Lung (tissue), 12 donors: ENCODE data around the gene GUCD1. TPM values are rescaled to one million over a fixed set of nuclear protein-coding genes. Genes with fewer than 3 reads are reported as not detected.

Source experiments
- ATAC-seq: fragments of 200-7000 bp; cut with Tn5 transposase; one replicate; pipeline ENCODE4 v1.9.1; 2020; ENCODE audit warnings: moderate number of reproducible peaks; ENCODE audit not compliant: insufficient read depth, low FRiP score
- DNase-seq, 3 donors: peaks; one replicate each; pipeline ENCODE4 v3.0.0-alpha.2; 2013 to 2017
- H3K27ac ChIP-seq, 2 donors: one replicate each; pipeline ENCODE4 v1.5.1; 2013; ENCODE audit warnings: mild to moderate bottlenecking in 2 of 2, moderate library complexity in 2 of 2, control low read depth in 1 of 2, inconsistent platforms in 1 of 2, low read depth in 1 of 2, low read length in 1 of 2
- H3K27me3 ChIP-seq, 3 donors: one replicate each; pipeline ENCODE4 v1.5.1; 2013; ENCODE audit warnings: low read length in 2 of 3; ENCODE audit not compliant: control insufficient read depth in 3 of 3, insufficient read depth in 3 of 3
- H3K36me3 ChIP-seq, 4 donors: one replicate each; pipeline ENCODE4 v1.5.1; 2013; ENCODE audit warnings: low read length in 4 of 4, mild to moderate bottlenecking in 1 of 4, moderate library complexity in 1 of 4; ENCODE audit not compliant: control insufficient read depth in 4 of 4, insufficient read depth in 4 of 4
- H3K4me1 ChIP-seq, 5 donors: one replicate each; pipeline ENCODE4 v1.5.1; 2013; ENCODE audit warnings: low read length in 5 of 5, mild to moderate bottlenecking in 2 of 5, moderate library complexity in 1 of 5; ENCODE audit not compliant: control insufficient read depth in 5 of 5, insufficient read depth in 5 of 5
- H3K4me3 ChIP-seq: one replicate; pipeline ENCODE4 v1.5.1; 2013; ENCODE audit warnings: mild to moderate bottlenecking, control low read depth, moderate library complexity
- H3K9ac ChIP-seq, 2 donors: one replicate each; pipeline ENCODE4 v1.5.1; 2013; ENCODE audit warnings: low read length in 2 of 2, control low read depth in 1 of 2; ENCODE audit not compliant: insufficient read depth in 1 of 2
- H3K9me3 ChIP-seq, 4 donors: one replicate each; pipeline ENCODE4 v1.5.1; 2013; ENCODE audit warnings: low read length in 3 of 4, mild to moderate bottlenecking in 1 of 4, moderate library complexity in 1 of 4; ENCODE audit not compliant: control insufficient read depth in 4 of 4, insufficient read depth in 3 of 4
- CTCF ChIP-seq: IDR thresholded peaks from 2 replicates; pipeline ENCODE4 v1.5.1; 2012; ENCODE audit warnings: mild to moderate bottlenecking; ENCODE audit errors: control extremely low read depth, extremely low read depth
- WGBS, 2 donors: extraction: QIAGEN DNeasy Blood & Tissue Kit; methylation state at CpG; one replicate each; pipeline ENCODE4 v1.1.7; 2013; 5-methylcytosine and 5-hydroxymethylcytosine counted together
- polyA plus RNA-seq, 2 donors: library from polyadenylated mRNA; stranded (reverse); fragments of 200-250 nt; gene quantifications; one replicate each; pipeline ENCODE4 v1.2.1, GENCODE V29; 2013
- total RNA-seq, 2 donors: library from RNA; depleted of rRNA in 1 of 2; stranded (reverse); fragments of >200 nt in 1 of 2; gene quantifications; one replicate each; pipeline ENCODE4 v1.2.1, GENCODE V29; 2014 to 2021
- donor health status: control.
- donor health status: control.
- donor health status: Bipolar disorder and iron deficiency.
- donor health status: healthy.
- donor health status: DM: yes; HTN: yes; CAD: no.

Gene GUCD1
- total and polyA plus RNA-seq, 4 donors: 87.8 to 130 (median 107) TPM

DNA sequence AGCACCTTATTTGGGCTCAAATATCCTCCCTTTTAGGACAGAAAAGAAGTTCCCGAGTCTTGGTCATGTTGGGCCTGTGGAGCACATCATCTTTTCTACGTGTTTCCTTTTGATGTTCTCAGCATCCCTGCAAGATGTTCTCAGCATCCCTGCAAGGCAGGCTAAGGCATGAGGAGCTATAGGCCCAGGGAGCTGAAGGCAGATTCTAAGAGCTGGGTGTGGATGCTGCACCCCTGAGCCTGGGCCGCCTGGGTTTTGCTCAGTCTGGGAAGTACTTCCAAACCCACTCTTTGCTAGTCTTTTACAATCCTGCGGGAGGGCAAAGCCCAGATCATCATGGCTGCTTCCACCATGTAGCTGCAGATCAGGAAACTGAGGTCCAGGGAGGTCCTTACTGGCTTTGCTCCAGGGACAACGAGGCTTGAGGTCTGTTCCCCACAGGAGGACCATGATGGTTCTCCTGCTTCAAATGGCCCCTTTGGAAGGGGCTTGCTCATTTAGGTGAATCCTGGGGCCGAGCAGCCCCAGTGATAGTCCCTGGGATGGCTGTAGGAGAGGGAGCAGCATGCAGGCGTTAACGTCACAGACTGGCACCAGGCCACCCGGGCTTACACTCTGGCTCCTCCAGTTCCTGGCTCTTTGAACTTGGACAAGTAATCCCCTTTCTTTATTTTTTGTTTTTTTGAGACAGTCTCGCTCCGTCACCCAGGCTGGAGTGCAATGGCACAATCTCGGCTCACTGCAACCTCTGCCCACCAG is 27.3 kb upstream of the GUCD1 start:
- no peak overlapping the region for H3K9ac ChIP-seq

DNA sequence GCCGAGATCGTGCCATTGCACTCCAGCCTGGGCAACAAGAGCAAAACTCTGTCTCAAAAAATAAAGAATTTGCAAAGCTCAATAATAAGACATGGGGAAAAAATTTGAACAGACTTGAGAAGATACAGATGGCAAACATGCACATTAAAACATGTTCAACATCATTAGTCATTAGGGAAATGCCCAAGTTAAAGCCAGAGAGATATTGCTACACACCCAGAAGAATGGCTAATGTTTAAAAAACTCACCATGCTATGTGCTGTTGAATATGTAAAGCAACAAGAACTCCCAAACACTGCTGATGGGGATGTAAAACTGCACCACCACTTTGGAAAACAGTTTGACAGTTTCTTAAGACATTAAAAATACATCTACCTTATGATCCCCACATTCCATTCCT is 25.3 kb upstream of the GUCD1 start:
- no peak overlapping the region for H3K9ac ChIP-seq
- H3K4me3 ChIP-seq: no peak overlapping the region
- peaks cover 0 to 16% (median 6%) of the 10 kb centered on the region in 5 donors for H3K4me1 ChIP-seq
- no peaks in the 10 kb centered on the region for H3K9me3 ChIP-seq
- H3K27ac ChIP-seq: no peak overlapping the region
- no peaks in the 10 kb centered on the region for H3K27me3 ChIP-seq
- DNase-seq (no peak), ATAC-seq (no peak)
- TF ChIP-seq CTCF: no peak
- H3K36me3 ChIP-seq: peaks cover 0 to 7% (median 3%) of the 10 kb centered on the region in 4 donors
- 95 to 97% methylated on average over 2 of the region's 2 CpGs for WGBS, 2 donors

More for the DNA sequence above, 27.3 kb upstream of the GUCD1 start:
- Histone ChIP-seq H3K4me3 (no peak overlapping the region), H3K27ac (no peak overlapping the region), H3K36me3 (peaks cover 0 to 9% (median 6%) of the 10 kb centered on the region in 4 donors), H3K9me3 (no peaks in the 10 kb centered on the region), H3K4me1 (peaks cover 0 to 16% (median 6%) of the 10 kb centered on the region in 5 donors), H3K27me3 (no peaks in the 10 kb centered on the region)
- TF ChIP-seq CTCF: no peak
- DNase-seq (no peak), ATAC-seq (no peak)
- WGBS, 2 donors: 91 to 95% methylated on average over 12 of the region's 12 CpGs

DNA sequence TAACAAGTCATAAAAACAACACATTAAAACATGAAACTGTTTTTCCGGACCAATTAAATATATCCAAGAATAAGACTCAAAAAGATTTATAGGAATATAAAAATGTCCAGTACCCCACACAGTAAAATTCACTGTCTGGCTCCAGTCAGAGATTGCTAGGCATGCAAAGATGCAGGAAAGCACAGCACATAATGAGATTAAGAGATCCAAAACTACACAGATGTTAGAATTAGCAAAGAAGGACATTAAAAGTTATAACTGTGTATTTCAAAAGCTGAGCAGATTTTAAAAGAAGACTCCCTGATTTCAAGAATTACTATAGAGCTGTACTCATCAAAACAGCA is 24.3 kb upstream of the GUCD1 start:
- H3K9ac ChIP-seq: no peak overlapping the region
- H3K4me3 ChIP-seq: no peak overlapping the region
- 45 to 78% methylated on average over 1 of the region's 1 CpG for WGBS, 2 donors
- peaks cover 0 to 10% (median 6%) of the 10 kb centered on the region in 5 donors for H3K4me1 ChIP-seq
- no peaks in the 10 kb centered on the region for H3K27me3 ChIP-seq
- H3K27ac ChIP-seq: no peak overlapping the region
- ATAC-seq: no peak
- DNase-seq: no peak
- peaks cover 0 to 11% (median 4%) of the 10 kb centered on the region in 4 donors for H3K36me3 ChIP-seq
- TF ChIP-seq CTCF: no peak
- no peaks in the 10 kb centered on the region for H3K9me3 ChIP-seq
